ENCODE results near the gene CCL1.

- TF ChIP-seq CTCF (IDR thresholded peaks at IDR 0.05) (no peak), KAT7 (CRISPR knock-in tag; IDR thresholded peaks at IDR 0.05; ENCODE audit: borderline replicate concordance) (no peak), IRF1 (CRISPR knock-in tag; IDR thresholded peaks at IDR 0.05) (no peak), NR2C2 (CRISPR knock-in tag; IDR thresholded peaks at IDR 0.05) (no peak)
These were observed at the start of gene CCL1 for GRCh38 chr17:34363183-34363661.

Data from WTC11 (cell line).